SU-DHL-6 (cell line): ENCODE measurements around the gene WDR81.

Source experiments
- CTCF ChIP-seq: fragments of 200-600 bp; sonication (generic); IDR thresholded peaks from one replicate; pipeline ENCODE4 v1.5.1; 2017; ENCODE audit warnings: antibody characterized with exemption, mild to moderate bottlenecking, low read length, moderate library complexity; ENCODE audit not compliant: insufficient read depth, poor library complexity, severe bottlenecking
- EZH2phosphoT487 ChIP-seq: fragments of 200-600 bp; sonication (generic), shearing (Covaris generic); conservative IDR thresholded peaks from 2 replicates; pipeline ENCODE4 v1.6.1; 2018; ENCODE audit warnings: mild to moderate bottlenecking, antibody characterized with exemption, low read length, moderate library complexity, mixed read lengths

- TF ChIP-seq CTCF: no peak
- TF ChIP-seq EZH2phosphoT487: no peak
These were observed 42.1 kb downstream of the WDR81 start for GRCh38 chr17:1766382-1767135.
